SK-N-SH (cell line): ENCODE data around the gene HTRA3.

ENCODE experiments used
- FOSL2 ChIP-seq: IDR thresholded peaks from 2 replicates; pipeline ENCODE4 v1.4.0; 2012; ENCODE audit warnings: low read depth, mild to moderate bottlenecking, moderate library complexity, borderline replicate concordance
- POLR2AphosphoS5 ChIP-seq: IDR thresholded peaks from 2 replicates; pipeline ENCODE4 v1.6.1; 2012; ENCODE audit warnings: low read depth, low read length
- RAD21 ChIP-seq: IDR thresholded peaks from 2 replicates; pipeline ENCODE4 v1.6.1; 2012; ENCODE audit warnings: mild to moderate bottlenecking, low read length
- RCOR1 ChIP-seq: fragments of 150-350 bp; IDR thresholded peaks from 2 replicates; pipeline ENCODE4 v1.6.1; 2017; ENCODE audit warnings: antibody characterized with exemption, low read length
- SIN3A ChIP-seq: IDR thresholded peaks from 2 replicates; pipeline ENCODE4 v1.6.1; 2012; ENCODE audit warnings: low read depth, mild to moderate bottlenecking, low read length, moderate library complexity, borderline replicate concordance
- YY1 ChIP-seq: IDR thresholded peaks from 2 replicates; pipeline ENCODE4 v1.4.0; 2012; ENCODE audit warnings: low read depth, mild to moderate bottlenecking
- TF ChIP-seq, protein P1 (sequence below): fragments of 200-600 bp; sonication (generic); IDR thresholded peaks from 2 replicates; pipeline ENCODE4 v1.6.1; 2017; ENCODE audit warnings: antibody characterized with exemption, mild to moderate bottlenecking, moderate library complexity
- TF ChIP-seq, protein P2 (sequence below): IDR thresholded peaks from 2 replicates; pipeline ENCODE4 v1.6.1; 2012; ENCODE audit warnings: mild to moderate bottlenecking, low read depth, low read length, moderate library complexity

DNA sequence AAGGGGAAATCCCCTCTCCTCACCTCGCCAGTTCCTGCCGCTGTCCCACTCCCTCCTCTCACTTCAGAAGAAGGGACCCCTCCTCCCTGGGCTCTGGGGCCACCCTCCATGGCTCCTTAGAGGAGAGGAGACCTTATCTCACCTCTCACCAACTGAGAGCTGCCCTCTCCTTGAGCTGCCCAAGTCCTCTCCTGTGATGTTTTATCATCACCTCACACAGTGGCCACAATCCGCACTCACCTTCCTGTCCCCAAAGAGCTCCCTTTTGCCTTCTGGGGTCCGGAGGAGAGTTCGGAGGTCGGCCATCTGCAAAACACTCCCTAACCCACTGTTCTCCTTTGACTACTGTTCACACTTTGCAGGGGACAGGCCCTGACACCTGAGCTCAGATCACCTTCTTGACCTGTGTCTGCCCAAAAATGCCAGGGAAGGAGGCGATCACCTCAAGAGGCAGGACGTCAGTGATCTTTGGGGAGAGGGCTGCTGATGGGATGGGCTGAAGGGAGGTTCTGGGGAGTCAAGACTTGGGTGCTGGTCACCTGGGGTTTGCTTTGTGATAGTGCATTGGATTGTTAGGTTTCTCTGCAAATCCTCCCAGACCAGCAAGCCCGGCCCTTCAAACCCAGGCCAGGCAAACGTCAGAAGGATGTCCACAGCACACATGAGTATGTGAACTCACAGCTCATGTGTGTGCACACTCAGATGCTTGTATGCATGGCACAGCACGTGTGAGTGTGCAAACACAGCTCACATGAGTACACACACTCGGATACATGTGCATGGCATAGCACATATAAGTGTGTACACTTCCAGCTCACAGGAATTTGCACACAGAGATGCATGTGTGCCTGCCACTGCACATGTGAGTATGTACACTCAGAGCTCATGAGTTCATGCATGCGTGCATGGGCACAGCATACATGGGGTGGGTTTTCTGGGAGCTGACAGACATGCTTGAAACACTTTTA, 41.8 kb downstream of the HTRA3 start:
- TF ChIP-seq, protein P1, sequence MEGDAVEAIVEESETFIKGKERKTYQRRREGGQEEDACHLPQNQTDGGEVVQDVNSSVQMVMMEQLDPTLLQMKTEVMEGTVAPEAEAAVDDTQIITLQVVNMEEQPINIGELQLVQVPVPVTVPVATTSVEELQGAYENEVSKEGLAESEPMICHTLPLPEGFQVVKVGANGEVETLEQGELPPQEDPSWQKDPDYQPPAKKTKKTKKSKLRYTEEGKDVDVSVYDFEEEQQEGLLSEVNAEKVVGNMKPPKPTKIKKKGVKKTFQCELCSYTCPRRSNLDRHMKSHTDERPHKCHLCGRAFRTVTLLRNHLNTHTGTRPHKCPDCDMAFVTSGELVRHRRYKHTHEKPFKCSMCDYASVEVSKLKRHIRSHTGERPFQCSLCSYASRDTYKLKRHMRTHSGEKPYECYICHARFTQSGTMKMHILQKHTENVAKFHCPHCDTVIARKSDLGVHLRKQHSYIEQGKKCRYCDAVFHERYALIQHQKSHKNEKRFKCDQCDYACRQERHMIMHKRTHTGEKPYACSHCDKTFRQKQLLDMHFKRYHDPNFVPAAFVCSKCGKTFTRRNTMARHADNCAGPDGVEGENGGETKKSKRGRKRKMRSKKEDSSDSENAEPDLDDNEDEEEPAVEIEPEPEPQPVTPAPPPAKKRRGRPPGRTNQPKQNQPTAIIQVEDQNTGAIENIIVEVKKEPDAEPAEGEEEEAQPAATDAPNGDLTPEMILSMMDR, result no peak
- TF ChIP-seq POLR2AphosphoS5 (no peak), RAD21 (no peak), YY1 (no peak), RCOR1 (no peak), SIN3A (no peak), FOSL2 (no peak)
- TF ChIP-seq, protein P2, sequence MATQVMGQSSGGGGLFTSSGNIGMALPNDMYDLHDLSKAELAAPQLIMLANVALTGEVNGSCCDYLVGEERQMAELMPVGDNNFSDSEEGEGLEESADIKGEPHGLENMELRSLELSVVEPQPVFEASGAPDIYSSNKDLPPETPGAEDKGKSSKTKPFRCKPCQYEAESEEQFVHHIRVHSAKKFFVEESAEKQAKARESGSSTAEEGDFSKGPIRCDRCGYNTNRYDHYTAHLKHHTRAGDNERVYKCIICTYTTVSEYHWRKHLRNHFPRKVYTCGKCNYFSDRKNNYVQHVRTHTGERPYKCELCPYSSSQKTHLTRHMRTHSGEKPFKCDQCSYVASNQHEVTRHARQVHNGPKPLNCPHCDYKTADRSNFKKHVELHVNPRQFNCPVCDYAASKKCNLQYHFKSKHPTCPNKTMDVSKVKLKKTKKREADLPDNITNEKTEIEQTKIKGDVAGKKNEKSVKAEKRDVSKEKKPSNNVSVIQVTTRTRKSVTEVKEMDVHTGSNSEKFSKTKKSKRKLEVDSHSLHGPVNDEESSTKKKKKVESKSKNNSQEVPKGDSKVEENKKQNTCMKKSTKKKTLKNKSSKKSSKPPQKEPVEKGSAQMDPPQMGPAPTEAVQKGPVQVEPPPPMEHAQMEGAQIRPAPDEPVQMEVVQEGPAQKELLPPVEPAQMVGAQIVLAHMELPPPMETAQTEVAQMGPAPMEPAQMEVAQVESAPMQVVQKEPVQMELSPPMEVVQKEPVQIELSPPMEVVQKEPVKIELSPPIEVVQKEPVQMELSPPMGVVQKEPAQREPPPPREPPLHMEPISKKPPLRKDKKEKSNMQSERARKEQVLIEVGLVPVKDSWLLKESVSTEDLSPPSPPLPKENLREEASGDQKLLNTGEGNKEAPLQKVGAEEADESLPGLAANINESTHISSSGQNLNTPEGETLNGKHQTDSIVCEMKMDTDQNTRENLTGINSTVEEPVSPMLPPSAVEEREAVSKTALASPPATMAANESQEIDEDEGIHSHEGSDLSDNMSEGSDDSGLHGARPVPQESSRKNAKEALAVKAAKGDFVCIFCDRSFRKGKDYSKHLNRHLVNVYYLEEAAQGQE, result no peak
